ENCODE results near the gene LARGE1.

- no peak for TF ChIP-seq EZH2 (IDR thresholded peaks at IDR 0.05; ENCODE audit: borderline replicate concordance)
- no peak for TF ChIP-seq CTCF (IDR thresholded peaks at IDR 0.05; ENCODE audit: poor library complexity)
- TF ChIP-seq EZH2phosphoT487 (IDR thresholded peaks at IDR 0.05; ENCODE audit: low read depth, severe bottlenecking, unreplicated experiment): no peak
These were observed 99.0 kb downstream of the LARGE1 start for GRCh38 chr22:33821290-33821689.

Data from hepatocyte (in vitro differentiated cells).